ENCODE data around the gene CCDC3.

- TF ChIP-seq USF2 (IDR thresholded peaks at IDR 0.05; ENCODE audit: borderline replicate concordance, low read depth, low read length) (no peak), POLR2AphosphoS5 (IDR thresholded peaks at IDR 0.05; ENCODE audit: low read depth, low read length) (no peak), EZH2phosphoT487 (IDR thresholded peaks at IDR 0.05; ENCODE audit: borderline replicate concordance, low read depth) (no peak), NFIC (IDR thresholded peaks at IDR 0.05; ENCODE audit: borderline replicate concordance) (no peak), CTCF (IDR thresholded peaks at IDR 0.05) (no peak)
Measured at GRCh38 chr10:12874501-12874900, 127.0 kb downstream of the CCDC3 start.

Data from SK-N-SH (cell line).